HG03575 (cell line): ENCODE measurements around the gene GOLGA6C.
"Not testable (repeated sequence)": the region's sequence is repeated elsewhere in the genome, so short reads cannot be mapped to it uniquely, and the experiment has no call there.

Experiments used
- ATAC-seq: cut with Tn5 transposase; IDR thresholded peaks from one replicate; pipeline ENCODE4 v1.9.1; 2021; ENCODE audit not compliant: unreplicated experiment, insufficient number of reproducible peaks, low FRiP score; ENCODE audit errors: extremely low read depth

GOLGA6C gene, protein sequence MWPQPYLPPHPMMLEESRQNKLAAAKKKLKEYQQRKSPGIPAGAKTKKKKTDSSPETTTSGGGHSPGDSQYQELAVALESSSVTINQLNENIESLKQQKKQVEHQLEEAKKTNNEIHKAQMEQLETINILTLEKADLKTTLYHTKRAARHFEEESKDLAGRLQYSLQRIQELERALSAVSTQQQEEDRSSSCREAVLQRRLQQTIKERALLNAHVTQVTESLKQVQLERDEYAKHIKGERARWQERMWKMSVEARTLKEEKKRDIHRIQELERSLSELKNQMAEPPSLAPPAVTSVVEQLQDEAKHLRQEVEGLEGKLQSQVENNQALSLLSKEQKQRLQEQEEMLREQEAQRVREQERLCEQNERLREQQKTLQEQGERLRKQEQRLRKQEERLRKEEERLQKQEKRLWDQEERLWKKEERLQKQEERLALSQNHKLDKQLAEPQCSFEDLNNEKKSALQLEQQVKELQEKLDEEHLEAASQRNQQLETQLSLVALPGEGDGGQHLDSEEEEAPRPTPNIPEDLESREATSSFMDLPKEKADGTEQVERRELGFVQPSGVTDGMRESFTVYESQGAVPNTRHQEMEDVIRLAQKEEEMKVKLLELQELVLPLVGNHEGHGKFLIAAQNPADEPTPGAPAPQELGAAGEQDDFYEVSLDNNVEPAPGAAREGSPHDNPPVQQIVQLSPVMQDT

DNA sequence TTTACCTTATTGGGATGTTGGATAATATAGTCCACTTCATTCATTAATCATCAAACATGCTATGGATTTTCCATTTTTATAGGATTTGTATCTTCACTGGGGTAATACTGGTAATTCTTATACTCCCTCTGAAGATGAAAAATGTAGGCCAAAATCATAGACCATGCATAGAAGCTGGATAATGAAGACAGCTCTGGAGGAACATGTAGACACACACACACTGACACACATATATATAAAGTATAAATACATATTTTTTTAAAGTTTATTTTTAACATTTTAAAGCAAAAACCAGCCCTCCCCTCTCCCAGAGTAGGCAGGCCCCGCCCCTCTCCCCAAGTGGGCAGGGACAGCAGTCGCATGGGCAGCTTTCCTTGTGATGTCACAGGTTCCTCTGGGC is at the start of gene GOLGA6C:
Gene GOLGA6C (plus strand): TSS at position 301 of the 400 bp plus-strand sequence. CDS start 265 bp downstream, outside the sequence.
- ATAC-seq: not testable (repeated sequence)

DNA sequence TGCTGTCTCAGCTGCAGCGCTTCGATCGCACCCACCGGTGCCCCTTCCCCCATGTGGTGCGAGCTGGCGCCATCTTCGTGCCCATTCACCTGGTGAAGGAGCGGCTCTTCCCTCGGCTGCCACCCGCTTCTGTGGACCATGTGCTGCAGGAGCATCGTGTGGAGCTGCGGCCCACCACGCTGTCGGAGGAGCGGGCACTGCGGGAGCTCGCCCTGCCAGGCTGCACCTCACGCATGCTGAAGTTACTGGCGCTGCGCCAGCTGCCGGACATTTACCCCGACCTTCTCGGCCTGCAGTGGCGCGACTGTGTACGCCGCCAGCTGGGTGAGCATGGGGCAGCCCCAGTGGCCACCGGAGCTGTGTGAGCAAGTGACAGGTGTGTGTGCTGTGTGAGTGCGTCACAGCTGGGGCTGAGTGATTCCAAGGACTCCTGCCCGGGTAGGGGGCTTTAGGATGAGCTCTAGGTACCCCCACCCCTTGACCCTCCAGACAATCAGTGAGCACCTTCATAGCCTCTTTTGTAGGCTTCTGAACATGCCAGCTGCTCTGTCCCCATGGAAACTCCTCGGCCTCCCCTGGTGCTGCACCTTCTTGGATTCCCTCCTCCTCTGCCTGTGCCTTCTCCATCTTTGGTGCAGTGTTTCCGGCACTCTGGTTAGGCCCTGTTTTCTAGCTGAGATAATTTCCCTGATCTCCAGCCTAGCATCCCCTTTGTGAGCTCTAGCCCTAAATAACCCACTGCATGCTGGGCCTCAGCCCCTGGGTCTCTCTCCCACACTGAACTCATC is 49.4 kb upstream of the GOLGA6C start:
- no peak for ATAC-seq

DNA sequence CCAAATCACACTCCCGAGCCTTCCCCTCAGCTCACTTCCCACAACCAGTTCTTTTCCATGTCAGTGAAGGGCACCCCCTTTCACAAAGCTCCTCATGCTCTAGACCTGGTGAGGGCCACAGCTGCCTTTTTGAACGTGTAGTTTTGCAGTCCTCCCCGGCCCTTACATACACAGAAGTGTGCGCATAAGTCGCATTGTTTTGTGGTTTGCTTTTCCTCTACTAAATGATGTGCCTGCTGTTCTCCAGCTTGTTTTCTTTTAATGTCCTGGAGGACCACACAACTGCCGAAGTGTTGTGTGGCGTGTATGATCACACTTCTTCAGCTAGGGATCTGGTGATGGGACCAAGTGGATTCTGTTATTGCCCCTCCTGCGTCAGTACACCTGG is 48.9 kb upstream of the GOLGA6C start:
- ATAC-seq: no peak

DNA sequence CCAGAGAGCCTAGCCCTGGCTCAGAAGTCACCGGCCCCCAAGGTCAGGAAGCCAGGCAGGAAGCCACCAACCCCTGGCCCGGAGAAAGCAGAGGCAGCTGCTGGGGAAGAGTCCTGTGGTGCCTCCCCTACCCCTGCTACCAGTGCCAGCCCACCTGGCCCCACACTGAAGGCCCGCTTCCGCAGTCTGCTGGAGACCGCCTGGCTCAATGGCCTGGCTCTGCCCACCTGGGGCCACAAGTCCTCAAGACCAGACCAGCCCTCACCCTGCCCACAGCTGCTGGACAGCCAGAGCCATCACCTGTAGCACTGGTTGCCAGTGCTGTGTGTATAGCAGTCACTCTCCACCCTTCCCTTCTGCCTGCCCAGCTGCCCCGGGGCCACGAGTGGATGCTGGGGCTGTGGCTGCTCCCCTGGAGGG is 47.3 kb upstream of the GOLGA6C start:
- ATAC-seq: no peak

DNA sequence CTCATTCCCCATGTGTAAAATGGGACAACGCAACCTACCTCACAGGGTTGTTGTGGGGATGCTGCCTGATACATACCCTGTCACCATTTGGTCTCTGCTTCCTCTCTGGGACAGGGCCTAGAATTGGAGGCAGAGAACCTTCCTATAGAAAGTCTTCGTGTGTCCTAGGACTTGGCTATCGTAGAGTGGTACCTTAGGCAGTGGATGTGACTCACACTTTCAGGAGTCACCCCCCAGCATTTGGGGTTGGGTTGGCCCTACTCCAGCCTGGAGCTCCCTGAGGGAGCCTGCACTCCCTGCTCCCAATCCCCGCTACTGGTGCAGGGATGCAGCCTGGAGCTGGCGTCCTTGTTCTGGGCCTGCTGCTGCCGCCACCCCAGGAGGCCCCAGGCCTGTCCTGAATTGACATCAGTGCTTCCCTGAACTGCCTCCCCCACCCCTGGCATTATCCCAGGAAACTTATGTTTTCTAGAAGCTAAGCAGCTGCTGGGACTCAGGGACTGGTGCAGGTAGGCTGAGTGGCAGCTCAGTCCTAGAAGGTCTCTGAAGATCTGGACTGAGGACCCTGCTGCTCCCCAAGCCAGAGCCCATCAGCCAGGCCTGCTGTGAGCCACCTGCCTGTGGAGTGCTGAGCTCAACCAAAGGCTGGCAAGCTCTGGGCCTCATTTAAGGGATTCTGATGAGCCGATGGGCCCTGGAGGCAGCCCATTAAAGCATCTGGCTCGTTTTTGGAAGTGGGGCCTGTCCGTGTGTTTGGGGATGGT is 46.5 kb upstream of the GOLGA6C start:
- no peak for ATAC-seq

DNA sequence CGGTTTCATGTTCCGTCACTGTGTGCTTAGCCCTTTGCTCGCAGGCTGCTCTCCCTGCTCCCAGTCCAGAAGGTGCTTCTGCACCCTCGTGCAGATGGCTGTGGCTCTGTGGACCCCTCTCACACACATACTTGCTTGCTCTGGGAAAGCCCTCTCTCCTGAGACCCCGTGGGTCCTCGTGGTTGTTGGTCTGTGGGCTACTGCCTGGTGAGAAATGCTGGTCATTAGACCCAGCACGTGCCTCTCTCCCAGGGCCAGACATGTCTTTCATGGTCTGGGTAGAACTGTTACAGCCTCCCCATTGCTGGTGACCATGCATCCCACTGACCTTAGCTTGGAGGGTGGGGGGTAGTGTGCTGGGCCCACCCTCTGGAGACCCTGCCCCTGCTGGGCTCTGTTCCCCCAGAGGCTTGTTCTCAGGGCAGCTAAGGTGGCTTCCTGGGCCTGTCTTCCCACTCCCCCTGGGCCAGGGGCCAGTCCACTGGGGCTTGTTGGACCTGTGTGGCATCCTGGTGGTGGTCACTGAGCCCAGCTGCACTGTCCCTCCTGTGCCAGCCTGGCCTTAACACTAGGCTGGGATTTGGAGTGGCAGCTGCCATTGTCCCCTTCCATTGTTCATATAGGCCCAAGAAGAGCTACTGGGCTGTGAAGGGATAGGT is 45.8 kb upstream of the GOLGA6C start:
- ATAC-seq: no peak

DNA sequence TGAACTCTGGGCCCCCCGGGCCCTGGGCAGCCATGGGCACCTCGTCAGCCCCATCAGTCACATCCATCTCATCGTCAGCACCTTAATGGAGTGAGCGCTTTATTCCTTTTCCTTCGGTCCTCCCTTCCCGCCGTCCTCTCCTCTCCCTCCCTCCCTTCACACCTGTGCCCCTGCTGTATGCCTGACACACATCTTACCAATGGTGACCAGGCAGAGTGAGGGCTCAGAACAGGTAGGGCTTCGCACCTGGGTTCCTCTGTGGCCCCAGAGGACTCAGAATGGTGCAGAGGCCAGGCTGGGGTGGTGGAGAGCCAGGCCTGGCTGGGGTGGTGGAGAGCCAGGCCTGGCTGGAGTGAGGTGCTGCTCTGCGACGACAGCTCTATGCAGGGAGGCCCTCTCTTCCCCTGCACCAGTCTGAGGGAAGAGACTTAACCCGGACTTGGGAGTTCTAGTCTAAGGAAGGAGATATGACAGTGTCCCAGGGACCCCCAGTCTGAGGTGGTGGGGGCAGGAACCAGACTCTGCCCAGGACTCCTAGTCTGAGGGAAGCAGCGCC is 44.8 kb upstream of the GOLGA6C start:
- ATAC-seq: no peak

DNA sequence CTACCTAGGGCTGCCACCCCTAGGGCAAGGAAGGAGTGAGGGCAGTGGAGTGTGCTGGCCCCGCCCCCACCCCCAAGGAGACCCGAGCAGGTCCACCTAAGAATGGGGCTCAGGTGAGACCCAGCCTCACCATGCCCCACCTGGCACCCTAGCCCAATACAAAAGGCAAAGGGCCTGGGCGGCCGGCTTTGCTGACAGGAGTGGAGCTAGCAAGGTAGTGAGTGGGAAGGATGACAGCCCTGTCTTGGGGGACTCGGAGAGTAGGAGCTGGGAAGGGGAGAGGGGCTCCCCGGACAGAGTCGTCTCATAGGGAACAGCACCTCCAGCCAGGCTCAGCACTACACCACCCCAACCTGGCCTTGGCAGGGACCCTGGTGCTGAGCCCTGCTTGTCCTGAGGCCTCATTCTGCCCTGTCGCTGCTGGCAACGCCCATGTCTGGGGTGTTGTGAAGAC is 44.3 kb upstream of the GOLGA6C start:
- no peak for ATAC-seq

DNA sequence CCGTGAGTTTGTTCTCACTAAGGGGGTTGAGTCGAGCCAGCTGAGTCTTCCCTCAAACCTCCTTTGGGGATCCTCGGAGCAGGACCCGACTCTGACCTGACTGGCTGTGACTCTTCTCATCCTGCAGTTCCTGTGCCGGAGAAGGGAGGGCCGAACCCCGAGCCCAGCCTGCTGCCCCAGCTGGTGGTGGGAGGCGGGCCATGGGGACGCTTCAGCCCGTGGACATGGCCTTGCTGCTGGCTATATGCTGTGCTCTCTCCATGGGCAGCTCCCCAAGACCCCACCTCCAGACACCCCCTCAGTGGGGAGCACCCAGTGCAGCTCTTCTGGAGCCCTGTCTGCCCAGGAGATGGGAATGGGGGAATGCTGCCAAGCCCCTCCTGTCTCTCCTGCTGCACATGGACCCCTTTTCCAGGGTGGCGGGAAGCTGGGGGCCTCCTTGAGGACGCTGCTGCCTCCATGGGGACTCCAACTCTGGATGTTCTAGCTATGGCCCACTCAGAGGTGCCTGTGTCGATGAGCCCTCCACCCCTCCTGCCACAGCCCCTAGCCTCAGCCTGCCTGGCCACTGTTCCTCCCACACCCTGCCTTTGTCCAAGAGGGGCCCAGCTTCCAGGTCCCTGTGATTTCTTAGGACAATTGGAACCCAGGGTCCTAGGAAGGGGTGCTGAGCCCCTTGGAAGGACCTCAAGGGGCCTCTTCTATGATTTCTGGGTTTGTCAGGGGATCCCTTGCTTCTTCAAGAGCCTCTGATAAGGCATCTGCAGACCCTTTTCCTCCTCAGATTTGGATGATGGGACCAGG is 43.6 kb upstream of the GOLGA6C start:
- no peak for ATAC-seq

DNA sequence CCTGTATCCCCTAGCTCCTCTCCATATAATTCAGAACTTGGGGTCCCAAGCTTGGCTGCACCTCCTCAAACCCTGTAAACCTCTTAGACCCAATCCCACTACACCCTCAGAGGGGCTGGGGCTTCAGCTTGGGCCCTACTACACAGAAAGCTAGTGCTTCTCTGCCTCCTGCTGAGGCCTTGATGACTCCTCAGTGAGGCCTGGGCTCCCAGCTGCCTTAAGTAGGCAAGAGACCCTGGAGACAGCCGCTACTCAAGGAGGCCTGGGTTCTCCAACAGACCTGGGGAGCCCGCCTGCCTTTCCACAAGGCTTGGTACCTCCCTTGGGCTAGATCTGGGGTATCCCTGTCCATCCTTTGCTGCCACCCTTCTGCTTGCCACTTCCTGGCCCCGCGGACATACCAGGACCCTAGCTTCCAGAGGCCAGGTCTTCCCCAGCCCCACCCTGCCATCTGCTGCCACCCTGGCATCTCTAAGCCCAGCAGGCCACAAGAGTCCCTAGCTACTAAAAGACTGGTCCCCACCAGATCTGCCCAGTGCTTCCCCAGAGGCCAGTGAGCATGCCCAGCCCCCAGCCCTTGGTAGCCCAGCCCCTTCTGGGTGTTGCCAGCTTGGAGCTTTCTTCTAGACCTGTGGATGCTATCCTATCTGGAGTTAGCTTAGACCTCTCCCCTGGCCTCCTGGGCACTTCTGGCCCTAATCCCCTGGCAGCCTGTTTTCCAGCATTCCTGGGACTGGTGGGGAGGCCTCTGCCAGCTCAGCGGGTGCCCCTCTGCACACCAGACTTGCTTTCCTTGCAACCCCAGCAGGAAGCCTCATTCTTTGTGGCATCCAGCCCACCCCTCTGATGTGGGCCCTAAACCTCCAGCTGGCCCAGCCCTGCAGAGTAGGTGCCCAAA is 42.8 kb upstream of the GOLGA6C start:
- no peak for ATAC-seq

DNA sequence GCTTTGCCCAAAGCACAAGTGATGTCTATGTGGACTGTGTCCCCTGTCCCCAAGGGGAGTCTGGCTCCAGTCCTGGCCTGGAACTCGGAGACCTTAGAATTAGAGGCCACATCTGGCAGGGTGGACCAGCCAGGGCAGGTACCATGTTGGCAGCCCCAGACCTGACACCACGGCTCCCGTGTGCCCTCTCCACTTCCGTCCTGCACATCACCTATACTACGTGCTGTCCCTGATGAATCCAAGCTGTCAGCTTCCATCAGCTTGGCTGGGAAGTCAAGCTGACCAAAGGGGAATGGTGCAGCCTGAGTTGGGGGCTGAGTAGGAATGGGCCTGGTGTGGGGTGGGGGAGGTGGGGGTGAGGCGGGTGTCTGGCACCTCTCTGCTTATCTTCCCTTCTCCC is 41.1 kb upstream of the GOLGA6C start:
- no peak for ATAC-seq

DNA sequence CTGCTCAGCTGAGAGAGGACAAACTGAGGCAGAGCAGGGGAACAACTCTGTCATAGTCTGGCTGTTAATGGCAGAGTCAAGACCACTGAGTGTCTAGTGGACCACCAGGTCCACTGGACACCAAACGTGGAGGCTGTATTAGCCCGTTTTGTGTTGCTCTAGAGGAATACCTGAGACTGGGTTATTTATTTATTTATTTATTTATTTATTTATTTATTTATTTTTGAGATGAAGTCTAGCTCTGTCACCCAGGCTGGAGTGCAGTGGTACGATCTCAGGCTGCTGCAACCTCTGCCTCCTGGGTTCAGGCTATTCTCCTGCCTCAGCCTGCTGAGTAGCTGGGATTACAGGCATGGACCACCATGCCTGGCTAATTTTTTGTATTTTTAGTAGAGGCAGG is 40.6 kb upstream of the GOLGA6C start:
- ATAC-seq: not testable (repeated sequence)

DNA sequence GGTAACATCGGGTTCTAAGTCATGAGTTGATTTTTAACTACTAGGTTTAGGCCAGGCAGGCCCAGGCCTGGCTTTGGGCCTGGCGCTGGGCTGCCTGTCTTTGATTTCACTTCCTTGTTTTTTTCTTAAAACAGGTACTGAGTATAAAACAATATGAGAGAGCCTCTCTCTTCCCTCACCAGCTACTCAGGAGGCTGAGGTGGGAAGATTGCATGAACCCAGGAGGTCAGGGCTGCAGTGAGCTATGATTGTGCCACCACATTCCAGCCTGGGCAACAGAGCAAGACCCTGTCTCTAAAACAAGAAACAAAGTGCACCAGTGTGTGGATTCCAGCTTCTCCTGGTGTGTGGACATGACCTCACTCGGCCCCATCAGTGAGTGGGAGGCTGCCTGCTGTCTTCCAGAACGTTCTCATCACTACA is 38.6 kb upstream of the GOLGA6C start:
- not testable (repeated sequence) for ATAC-seq

DNA sequence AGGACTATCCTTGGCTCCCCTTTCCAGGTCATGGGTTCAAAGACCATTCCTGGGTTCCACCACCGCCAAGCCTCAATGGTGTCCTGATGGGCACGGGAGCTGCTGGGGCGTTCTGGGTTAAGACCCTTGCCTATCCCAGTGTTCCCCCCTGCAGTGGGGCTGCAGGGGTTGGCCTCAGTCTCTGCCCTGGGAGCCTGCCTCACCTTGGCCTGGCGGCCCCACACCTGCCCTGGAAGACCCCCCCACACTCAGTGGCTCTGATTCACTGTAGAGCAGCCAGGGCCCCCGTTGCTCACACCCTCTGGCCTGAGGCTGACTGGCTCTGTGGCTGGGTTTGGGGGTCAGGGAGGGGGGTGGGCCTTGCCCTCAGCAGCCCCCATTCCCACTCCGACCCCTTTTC is 34.4 kb upstream of the GOLGA6C start:
- ATAC-seq: no peak

DNA sequence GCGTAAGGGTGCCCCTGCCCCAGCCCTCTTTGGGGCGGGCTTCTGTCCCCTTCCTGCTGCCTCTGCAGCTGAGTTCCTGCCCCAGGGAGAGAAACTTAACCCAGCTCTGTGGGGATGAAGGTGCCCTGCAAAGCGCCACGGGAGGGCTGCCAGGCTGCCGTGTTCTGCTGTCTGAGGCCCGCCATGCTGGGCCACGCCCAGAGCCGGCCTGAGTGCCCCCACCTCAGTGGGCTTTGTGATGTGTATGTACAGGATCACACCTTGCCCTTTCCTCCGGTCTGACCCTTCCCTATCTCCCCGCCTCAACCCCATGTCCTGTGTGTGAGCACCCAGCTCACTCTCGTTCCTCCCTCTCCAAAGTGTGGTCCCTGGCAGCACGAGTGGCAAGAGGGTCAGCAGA is 33.9 kb upstream of the GOLGA6C start:
- ATAC-seq: no peak

DNA sequence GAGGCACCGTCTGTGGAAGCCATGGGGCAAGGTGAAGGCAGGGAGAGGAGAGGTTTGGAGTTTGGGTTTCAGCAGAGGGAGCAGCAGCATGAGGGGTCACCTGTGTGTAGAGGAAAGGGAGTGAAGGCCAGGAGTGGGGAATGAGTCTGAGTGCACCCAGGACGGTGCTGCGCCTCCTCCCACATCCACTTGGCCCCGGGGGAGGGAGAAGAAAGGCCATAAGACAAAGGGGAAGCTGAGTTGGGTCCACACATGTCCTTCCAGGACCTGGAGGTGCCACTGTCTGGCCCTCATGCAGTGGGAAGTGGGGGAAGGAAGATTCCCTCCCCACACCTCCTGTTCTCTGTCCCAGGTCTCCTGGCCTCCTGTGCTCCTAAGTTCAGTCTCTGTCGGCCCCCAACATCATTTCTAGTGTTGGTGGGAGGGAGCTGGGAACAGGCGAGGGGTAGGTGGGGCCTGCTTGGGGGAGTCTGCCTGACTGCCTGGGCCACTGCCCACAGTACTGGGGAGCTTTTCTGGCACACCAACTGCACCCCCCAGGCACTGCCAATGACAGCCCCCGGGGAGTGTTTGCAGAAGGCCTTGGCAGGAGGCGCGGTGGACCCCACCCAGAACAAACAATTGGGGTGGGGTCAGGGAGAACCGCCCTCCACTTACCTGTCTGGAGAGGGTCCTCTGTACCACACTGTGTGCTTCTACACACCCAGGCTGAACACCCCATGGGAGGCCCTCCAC is 32.9 kb upstream of the GOLGA6C start:
- ATAC-seq: not testable (repeated sequence)
